Vein endothelial cell (primary cell): ENCODE results near the gene SYNPO2L. TPM values are rescaled to one million over a fixed set of nuclear protein-coding genes. Genes with fewer than 3 reads are reported as not detected.

ENCODE experiments used
- total RNA-seq: library from RNA; depleted of rRNA; stranded (reverse); fragments of >200 nt; gene quantifications from 2 replicates; pipeline ENCODE4 v1.2.3, GENCODE V29; 2012

Gene SYNPO2L, protein sequence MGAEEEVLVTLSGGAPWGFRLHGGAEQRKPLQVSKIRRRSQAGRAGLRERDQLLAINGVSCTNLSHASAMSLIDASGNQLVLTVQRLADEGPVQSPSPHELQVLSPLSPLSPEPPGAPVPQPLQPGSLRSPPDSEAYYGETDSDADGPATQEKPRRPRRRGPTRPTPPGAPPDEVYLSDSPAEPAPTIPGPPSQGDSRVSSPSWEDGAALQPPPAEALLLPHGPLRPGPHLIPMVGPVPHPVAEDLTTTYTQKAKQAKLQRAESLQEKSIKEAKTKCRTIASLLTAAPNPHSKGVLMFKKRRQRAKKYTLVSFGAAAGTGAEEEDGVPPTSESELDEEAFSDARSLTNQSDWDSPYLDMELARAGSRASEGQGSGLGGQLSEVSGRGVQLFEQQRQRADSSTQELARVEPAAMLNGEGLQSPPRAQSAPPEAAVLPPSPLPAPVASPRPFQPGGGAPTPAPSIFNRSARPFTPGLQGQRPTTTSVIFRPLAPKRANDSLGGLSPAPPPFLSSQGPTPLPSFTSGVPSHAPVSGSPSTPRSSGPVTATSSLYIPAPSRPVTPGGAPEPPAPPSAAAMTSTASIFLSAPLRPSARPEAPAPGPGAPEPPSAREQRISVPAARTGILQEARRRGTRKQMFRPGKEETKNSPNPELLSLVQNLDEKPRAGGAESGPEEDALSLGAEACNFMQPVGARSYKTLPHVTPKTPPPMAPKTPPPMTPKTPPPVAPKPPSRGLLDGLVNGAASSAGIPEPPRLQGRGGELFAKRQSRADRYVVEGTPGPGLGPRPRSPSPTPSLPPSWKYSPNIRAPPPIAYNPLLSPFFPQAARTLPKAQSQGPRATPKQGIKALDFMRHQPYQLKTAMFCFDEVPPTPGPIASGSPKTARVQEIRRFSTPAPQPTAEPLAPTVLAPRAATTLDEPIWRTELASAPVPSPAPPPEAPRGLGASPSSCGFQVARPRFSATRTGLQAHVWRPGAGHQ
- total RNA-seq, result not detected in 2 replicates

DNA sequence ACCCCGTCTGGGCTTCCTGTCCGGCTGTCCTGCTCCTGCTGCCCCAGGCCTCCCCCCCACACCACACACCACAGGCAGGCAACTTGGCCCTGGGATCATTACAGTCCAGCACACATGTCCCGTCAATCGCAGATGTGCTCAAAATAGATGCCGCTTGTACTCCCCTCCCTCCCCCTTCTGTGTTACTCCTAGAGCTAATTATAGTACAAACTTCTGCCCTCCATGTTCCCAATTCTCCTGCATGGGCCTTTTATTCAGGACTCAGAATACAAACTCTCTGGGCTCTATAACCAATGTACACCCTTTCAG lies at the start of gene SYNPO2L:
TSS of gene SYNPO2L (minus strand) at position 40 of the 309 bp plus-strand sequence. CDS start 107 bp downstream, outside the sequence.

DNA sequence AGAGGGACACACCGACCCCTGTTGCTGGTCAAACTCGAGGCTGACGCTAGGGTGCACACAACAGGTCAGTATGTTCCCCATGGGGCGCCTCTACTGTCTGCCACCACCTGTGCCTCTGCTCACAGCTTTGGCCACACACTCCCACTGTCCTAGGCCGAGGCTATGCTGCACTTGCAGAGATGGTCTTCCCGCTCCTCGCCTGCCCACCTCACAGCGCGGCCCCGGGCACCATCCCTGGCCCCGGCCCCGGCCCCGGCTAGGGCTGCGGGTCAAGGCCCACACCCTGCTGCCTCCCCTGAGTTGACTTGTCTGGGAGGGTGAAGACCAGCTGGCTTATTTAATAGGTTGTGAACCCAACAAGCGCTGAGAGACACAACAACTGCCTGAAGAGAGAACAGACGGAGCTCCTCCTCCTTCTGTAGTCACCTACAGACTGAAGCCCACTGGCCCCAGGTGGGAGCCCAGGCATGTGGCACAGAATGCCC lies 41.9 kb upstream of the SYNPO2L start, which contains the start of gene AGAP5:
TSS of gene AGAP5 (minus strand) at position 435 of the 485 bp plus-strand sequence. CDS start at position 81, 354 bp downstream.

GRCh38 chr10:73641328-73642060 lies 14.3 kb downstream of the SYNPO2L start, which contains the start of gene MYOZ1:
MYOZ1 (minus strand) TSS chr10:73641474; CDS start chr10:73640017, 1,457 bp downstream.

Other genes with a start within 250 kb of the SYNPO2L start
- 91.5 and 120 TPM in 2 replicates for gene ANXA7, start 242.0 kb downstream of the SYNPO2L start, total RNA-seq
- gene MSS51, start 222.5 kb downstream of the SYNPO2L start, total RNA-seq, result 1.6 TPM in 2 replicates
- gene PPP3CB, start 160.0 kb downstream of the SYNPO2L start, total RNA-seq, result 19.2 and 21.9 TPM in 2 replicates
- 10.5 and 13.0 TPM in 2 replicates for gene USP54, start 64.7 kb downstream of the SYNPO2L start, total RNA-seq
- not detected in 2 replicates for gene MYOZ1, start 14.6 kb downstream of the SYNPO2L start, total RNA-seq
- gene AGAP5, start 42.1 kb upstream of the SYNPO2L start, total RNA-seq, result 1.6 and 1.9 TPM in 2 replicates
- 62.3 and 79.0 TPM in 2 replicates for gene SEC24C, start 88.3 kb upstream of the SYNPO2L start, total RNA-seq
- gene CHCHD1, start 126.0 kb upstream of the SYNPO2L start, total RNA-seq, result 16.2 and 21.6 TPM in 2 replicates
- 57.8 and 78.4 TPM in 2 replicates for gene ZSWIM8, start 129.6 kb upstream of the SYNPO2L start, total RNA-seq
- gene NDST2, start 155.6 kb upstream of the SYNPO2L start, total RNA-seq, result 16.1 and 16.7 TPM in 2 replicates
- gene CAMK2G, start 218.5 kb upstream of the SYNPO2L start, total RNA-seq, result 27.1 and 30.5 TPM in 2 replicates